Measurements from ENCODE around the gene DENND4A. TPM values are rescaled to one million over a fixed set of nuclear protein-coding genes. Genes with fewer than 3 reads are reported as not detected.

Gene DENND4A
- total and polyA plus RNA-seq, 2 donors (not counting 1 experiment from before 2014, with no cell fraction given) = 24.4 to 103 TPM

DNA sequence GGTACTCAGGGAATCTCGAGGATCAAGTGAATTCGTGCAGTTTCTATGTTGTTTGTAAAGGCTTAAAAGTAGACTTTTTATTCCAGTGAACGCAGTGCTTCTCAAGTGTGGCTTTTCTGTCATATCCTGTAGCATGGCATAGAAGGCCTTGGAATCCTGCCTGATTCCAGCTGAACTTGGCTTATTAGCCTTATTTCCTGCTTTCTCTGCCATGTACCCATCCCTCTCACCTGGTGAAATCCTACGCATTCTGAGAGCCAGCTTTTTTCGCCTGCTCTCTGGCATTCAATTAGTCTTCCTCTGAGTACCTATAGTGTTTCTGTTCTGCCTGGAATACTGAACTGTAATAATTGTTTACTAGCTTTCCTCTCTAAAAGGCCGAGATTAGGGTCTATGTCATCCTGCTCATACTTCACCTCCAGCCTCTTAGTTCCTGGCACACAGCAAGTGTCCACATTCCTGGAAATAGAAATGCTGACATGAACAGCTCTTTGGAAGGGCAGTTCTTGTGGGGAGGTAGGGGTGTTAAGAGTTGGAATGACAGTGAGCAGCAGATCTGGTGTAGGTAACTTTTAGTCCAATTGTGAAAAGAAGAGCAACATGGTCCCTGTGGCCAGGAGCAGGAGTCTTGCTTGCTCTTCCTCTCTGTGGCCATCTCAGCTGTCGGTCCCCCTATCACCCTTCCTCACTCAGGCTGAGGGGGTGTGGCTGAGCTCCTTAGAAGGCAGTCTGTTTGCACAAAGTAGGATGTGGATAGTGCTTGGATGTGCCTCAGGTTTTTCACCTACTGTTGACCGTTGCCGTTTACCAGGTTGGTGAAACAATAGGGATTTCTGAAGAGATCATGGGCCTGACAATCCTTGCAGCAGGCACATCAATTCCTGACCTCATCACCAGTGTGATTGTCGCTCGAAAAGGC, 140.0 kb downstream of the DENND4A start:
- Mint-ChIP-seq H3K4me3 (no peak overlapping the region), H3K9me3 (ENCODE audit: insufficient read depth) (no peaks in the 10 kb centered on the region), H3K27ac (peak overlapping the region; percentile 43), H3K4me1 (peaks cover 11% of the 10 kb centered on the region), H3K27me3 (no peaks in the 10 kb centered on the region)
- Histone ChIP-seq H3K79me2 (ENCODE audit: control insufficient read depth, insufficient read depth, low read length) (no peaks in the 10 kb centered on the region), H3K4me2 (replicated peaks; ENCODE audit: low read depth, low read length, poor library complexity, severe bottlenecking) (no peak overlapping the region), H2AFZ (ENCODE audit: insufficient read depth, low read depth, low read length, poor library complexity, severe bottlenecking) (no peak overlapping the region), H3K27me3 (replicated peaks in 1 of 4; ENCODE audit: control extremely low read depth in 1 of 4, control insufficient read depth in 3 of 4, insufficient read depth in 4 of 4, low read length in 3 of 4) (no peaks in the 10 kb centered on the region), H3K9ac (ENCODE audit: low read length) (no peak overlapping the region), H3K36me3 (replicated peaks in 1 of 2; ENCODE audit: control extremely low read depth in 1 of 2, control insufficient read depth in 1 of 2, extremely low read depth in 1 of 2, insufficient read depth in 2 of 2, low read length in 1 of 2) (peaks cover 0 to 44% of the 10 kb centered on the region in 2 experiments), H3K4me1 (ENCODE audit: control insufficient read depth in 2 of 2, insufficient read depth in 2 of 2, low read length in 2 of 2) (peaks cover 0 to 4% of the 10 kb centered on the region in 2 donors), H3K9me3 (ENCODE audit: control extremely low read depth in 1 of 3, control insufficient read depth in 2 of 3, insufficient read depth in 1 of 3, low read length in 2 of 3) (no peaks in the 10 kb centered on the region), H3K27ac (ENCODE audit: low read length in 2 of 2) (peak overlapping the region in 1 of 2 donors; percentile 23), H4K20me1 (ENCODE audit: control insufficient read depth, insufficient read depth, low read length, poor library complexity, severe bottlenecking) (no peaks in the 10 kb centered on the region), H3K4me3 (ENCODE audit: control extremely low read depth in 1 of 5, extremely low read depth in 1 of 5, insufficient read depth in 1 of 5, low read depth in 2 of 5, low read length in 4 of 5) (no peak overlapping the region)
- CTCF ChIA-PET = interaction anchor here (0.6 to 1.7 kb wide), 4 partner anchors 10 to 333 kb away, joined by 3 to 6 read pairs (median 3); no protein-coding TSS in a partner anchor
- no peak for DNase-seq
- TF ChIP-seq, protein P1, sequence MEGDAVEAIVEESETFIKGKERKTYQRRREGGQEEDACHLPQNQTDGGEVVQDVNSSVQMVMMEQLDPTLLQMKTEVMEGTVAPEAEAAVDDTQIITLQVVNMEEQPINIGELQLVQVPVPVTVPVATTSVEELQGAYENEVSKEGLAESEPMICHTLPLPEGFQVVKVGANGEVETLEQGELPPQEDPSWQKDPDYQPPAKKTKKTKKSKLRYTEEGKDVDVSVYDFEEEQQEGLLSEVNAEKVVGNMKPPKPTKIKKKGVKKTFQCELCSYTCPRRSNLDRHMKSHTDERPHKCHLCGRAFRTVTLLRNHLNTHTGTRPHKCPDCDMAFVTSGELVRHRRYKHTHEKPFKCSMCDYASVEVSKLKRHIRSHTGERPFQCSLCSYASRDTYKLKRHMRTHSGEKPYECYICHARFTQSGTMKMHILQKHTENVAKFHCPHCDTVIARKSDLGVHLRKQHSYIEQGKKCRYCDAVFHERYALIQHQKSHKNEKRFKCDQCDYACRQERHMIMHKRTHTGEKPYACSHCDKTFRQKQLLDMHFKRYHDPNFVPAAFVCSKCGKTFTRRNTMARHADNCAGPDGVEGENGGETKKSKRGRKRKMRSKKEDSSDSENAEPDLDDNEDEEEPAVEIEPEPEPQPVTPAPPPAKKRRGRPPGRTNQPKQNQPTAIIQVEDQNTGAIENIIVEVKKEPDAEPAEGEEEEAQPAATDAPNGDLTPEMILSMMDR (IDR thresholded peaks at IDR 0.05) = no peak
- TF ChIP-seq EZH2 (IDR thresholded peaks at IDR 0.05; ENCODE audit: borderline replicate concordance, insufficient read depth, low read depth, low read length, poor library complexity, severe bottlenecking) = no peak
- intact Hi-C loops (cut with micrococcal nuclease) = no loop called here
- 100% methylated on average over 3 of the region's 11 CpGs for WGBS (ENCODE audit: insufficient coverage)
- ATAC-seq (ENCODE audit: low read depth) = no peak
- POLR2A ChIA-PET = no interaction called here

DNA sequence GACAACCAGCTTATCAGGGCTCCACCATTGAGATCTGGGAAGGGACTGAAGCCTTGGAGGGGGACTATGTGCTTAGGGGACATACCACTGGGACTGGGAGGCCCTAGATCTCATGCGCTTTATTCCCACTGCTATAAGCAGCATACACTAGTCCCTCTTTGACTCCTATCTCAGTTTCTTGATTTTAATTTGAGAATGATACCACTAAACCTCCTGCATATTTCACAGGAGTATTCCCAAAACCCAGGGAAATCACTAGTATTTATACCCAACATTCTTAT, 141.1 kb downstream of the DENND4A start:
- no peak overlapping the region for H3K27ac Mint-ChIP-seq
- no peak overlapping the region for H3K9ac ChIP-seq (ENCODE audit: low read length)
- CTCF ChIA-PET = no interaction called here
- H3K4me3 ChIP-seq (ENCODE audit: control extremely low read depth in 1 of 5, extremely low read depth in 1 of 5, insufficient read depth in 1 of 5, low read depth in 2 of 5, low read length in 4 of 5) = no peak overlapping the region
- H3K4me3 Mint-ChIP-seq = no peak overlapping the region
- no CpG with 5 or more reads among the region's 1 CpG for WGBS (ENCODE audit: insufficient coverage)
- peaks cover 0 to 4% of the 10 kb centered on the region in 2 donors for H3K4me1 ChIP-seq (ENCODE audit: control insufficient read depth in 2 of 2, insufficient read depth in 2 of 2, low read length in 2 of 2)
- H3K36me3 ChIP-seq (replicated peaks in 1 of 2; ENCODE audit: control extremely low read depth in 1 of 2, control insufficient read depth in 1 of 2, extremely low read depth in 1 of 2, insufficient read depth in 2 of 2, low read length in 1 of 2) = peaks cover 0 to 41% of the 10 kb centered on the region in 2 experiments
- no peak overlapping the region for H3K4me2 ChIP-seq (replicated peaks; ENCODE audit: low read depth, low read length, poor library complexity, severe bottlenecking)
- H3K4me1 Mint-ChIP-seq = peaks cover 11% of the 10 kb centered on the region
- peak overlapping the region in 1 of 2 donors; percentile 23 for H3K27ac ChIP-seq (ENCODE audit: low read length in 2 of 2)
- DNase-seq (no peak), ATAC-seq (ENCODE audit: low read depth) (no peak)
- TF ChIP-seq, protein P1 (IDR thresholded peaks at IDR 0.05) = no peak
- no peak for TF ChIP-seq EZH2 (IDR thresholded peaks at IDR 0.05; ENCODE audit: borderline replicate concordance, insufficient read depth, low read depth, low read length, poor library complexity, severe bottlenecking)
- H3K27me3 ChIP-seq (replicated peaks in 1 of 4; ENCODE audit: control extremely low read depth in 1 of 4, control insufficient read depth in 3 of 4, insufficient read depth in 4 of 4, low read length in 3 of 4) = no peaks in the 10 kb centered on the region
- no peak overlapping the region for H2AFZ ChIP-seq (ENCODE audit: insufficient read depth, low read depth, low read length, poor library complexity, severe bottlenecking)
- no peaks in the 10 kb centered on the region for H4K20me1 ChIP-seq (ENCODE audit: control insufficient read depth, insufficient read depth, low read length, poor library complexity, severe bottlenecking)
- no peaks in the 10 kb centered on the region for H3K27me3 Mint-ChIP-seq
- intact Hi-C loops (cut with micrococcal nuclease) = no loop called here
- H3K79me2 ChIP-seq (ENCODE audit: control insufficient read depth, insufficient read depth, low read length) = no peaks in the 10 kb centered on the region
- H3K9me3 ChIP-seq (ENCODE audit: control extremely low read depth in 1 of 3, control insufficient read depth in 2 of 3, insufficient read depth in 1 of 3, low read length in 2 of 3) = no peaks in the 10 kb centered on the region
- H3K9me3 Mint-ChIP-seq (ENCODE audit: insufficient read depth) = no peaks in the 10 kb centered on the region
- POLR2A ChIA-PET = no interaction called here
